Activated CD4-positive, alpha-beta T cell treated with anti-CD3 and anti-CD28 coated beads for 1 hour (primary cell): ENCODE measurements around the gene HSPA6.
"Not testable (repeated sequence)": the region's sequence is repeated elsewhere in the genome, so short reads cannot be mapped to it uniquely, and the experiment has no call there.

Source experiments
- DNase-seq: peaks from one replicate; pipeline ENCODE4 v3.0.0-alpha.2; 2020

Gene HSPA6

DNA sequence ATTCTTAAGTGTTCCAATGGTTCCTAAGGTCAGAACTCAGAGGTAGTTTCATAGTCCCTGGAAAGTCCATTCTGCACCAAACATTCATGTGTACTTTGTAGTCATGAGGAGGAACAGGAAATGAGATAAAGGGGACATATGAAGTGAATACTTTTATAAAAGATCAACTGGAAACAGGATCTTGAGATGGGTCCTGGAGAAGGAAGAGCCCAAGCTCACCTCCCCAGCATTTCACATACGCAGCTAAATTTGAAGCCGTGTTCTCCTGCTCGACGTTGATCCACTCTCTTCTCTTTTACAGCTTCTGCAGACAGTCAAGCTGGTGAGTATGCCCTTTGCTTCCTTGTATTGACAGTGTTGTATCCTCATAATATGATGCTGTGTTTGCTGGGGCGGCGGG lies 18.7 kb upstream of the HSPA6 start:
- no peak for DNase-seq

DNA sequence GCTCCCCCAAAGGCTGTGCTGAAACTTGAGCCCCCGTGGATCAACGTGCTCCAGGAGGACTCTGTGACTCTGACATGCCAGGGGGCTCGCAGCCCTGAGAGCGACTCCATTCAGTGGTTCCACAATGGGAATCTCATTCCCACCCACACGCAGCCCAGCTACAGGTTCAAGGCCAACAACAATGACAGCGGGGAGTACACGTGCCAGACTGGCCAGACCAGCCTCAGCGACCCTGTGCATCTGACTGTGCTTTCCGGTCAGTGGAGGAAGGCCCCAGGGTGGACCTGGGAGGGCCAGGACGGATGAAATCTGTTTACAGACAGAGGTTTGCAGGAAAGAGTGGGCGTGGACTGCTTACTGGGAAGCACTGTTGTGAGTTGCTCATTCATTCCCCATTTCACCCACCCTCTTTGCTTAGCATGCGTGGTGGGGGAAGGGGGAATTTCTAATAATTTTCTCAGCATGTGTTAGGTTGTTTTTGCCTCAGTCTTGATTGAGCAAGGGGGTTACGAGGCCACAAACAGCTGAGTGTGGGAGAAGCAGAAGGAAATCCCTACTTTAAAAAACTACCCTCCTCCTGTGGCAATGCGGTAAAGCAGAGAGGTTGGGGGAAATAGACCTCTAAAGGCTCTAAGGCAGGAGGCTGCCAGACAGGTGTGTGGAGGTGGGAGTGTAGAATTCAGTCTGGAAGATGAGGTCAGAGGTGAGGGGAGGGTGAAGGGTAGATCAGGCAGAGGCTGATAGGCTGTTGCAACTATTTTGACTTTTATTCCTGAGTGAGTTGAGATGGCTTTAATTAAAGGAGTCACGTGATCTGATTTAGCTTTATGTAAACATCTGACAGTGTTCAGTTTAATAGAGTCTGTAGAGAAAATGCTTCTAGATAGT lies 17.8 kb upstream of the HSPA6 start:
- DNase-seq = no peak

DNA sequence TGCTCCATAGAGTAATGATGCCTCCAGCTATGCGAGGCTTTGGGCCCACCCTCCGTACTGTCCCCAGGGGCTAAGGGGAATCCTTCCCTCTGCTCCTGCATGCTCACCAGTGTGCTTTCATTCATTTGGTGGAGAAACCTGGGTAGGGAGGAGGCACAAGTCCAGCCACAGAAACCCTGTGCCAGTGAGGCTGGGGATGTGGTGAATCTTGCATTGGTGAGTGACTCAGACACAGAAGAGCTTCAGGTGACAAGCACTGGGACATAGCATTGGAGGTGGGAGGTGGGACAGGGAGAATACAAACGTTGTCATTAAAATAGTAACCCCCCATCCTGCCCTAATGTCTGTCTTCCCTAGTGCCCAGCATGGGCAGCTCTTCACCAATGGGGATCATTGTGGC lies 13.9 kb upstream of the HSPA6 start:
- DNase-seq = no peak

DNA sequence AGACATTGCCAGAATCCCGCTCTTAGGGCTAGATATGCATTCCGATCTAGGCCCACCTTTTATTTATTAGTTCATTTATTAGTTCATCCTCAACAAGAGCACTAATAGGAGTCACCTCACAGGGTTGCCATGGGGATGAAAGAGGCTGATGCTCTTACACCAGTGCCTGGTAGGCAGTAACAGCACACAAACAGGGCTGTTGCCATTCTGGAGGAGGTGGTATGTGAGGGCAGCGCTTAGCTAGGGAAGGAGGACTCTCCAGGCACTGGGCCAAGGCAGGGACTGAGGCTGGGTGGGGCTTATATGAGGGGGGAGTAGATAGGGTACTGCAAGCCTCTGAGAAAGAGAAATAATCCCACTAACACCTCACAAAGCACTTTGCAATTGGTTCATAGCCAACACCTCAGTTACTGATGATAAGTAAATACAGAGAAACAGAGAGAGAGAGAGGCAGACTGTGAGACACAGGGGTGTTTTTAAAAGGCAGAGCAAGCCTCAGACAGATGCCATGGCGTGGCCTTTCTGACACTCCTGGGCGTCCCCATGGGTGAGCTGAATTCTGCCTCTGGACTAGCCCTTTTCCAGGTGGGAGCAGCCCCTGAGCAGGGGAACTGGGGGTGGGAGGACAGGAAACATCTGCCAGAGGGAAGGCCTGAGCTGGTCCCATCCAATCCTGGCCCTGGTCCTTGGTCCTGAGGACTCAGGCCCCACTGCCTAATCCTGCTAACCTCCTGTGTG lies 13.2 kb upstream of the HSPA6 start:
- no peak for DNase-seq

DNA sequence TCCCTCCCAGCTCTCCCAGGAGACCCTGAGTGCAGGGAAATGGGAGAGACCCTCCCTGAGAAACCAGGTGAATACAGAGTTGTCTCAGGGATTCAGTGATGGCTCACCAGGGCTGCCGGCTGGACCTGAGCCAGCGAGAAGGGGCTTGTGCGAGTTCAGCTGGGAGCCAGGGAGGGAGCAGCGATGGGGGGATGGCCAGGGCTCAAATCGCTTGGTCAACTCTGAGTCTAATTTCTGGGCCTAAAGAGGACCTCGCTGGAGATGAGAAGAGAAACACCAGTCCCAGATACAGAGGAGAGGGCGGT lies 12.6 kb upstream of the HSPA6 start:
- no peak for DNase-seq

DNA sequence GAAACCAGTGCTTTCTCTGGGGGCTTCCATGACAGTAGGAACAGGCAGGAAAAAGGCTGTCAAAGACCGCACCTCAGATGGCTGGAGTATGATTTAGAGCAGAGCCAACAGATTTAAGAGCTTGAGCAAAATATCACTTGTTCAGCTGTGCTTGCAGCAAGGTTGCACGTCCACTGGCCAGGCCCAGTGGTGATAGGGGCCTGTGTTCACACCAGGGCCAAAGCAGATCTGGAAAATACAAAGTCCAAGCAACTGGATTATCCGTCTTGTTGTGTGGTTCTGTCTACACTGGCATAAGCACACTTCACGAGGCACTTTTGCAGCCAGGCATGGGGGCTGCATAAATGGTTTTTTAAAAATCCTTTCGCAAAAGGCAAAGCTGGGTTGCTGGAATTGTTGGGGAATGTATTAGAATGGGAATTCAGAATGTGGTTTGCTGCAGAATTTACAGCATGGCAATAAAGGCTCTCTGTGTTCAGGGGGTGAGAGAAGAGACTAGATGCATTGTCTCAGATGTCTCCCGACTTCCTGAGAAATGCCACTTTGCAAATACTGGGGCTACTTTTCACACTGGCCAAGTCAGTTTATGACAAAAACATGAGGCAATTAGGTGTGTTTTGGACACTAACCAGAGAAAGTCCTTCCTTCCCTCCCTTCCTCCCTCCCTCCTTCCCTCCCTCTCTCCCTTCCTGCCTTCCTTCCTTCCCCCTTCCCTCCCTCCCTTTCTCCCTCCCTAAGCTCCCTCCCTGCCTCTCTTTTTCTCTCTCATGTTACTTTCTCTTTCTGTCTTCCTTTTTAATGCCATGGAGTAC lies 11.5 kb upstream of the HSPA6 start:
- DNase-seq = not testable (repeated sequence)

DNA sequence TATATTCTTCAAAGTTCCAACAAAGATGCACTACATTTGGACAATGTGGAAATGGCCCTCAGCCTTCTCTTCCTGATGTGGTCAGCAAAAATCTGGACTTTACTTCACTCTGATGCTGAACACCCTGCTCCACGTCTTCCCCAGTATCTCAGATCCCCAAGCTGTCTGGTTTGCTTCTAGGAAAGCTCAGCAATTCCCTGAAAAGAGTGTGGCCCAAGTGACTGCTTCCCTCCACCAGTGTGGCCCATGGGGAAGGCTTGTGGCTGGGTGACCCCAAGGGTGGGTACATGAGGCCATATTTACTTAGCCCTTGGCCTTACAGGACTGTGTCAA lies 10.9 kb upstream of the HSPA6 start:
- DNase-seq = not testable (repeated sequence)

DNA sequence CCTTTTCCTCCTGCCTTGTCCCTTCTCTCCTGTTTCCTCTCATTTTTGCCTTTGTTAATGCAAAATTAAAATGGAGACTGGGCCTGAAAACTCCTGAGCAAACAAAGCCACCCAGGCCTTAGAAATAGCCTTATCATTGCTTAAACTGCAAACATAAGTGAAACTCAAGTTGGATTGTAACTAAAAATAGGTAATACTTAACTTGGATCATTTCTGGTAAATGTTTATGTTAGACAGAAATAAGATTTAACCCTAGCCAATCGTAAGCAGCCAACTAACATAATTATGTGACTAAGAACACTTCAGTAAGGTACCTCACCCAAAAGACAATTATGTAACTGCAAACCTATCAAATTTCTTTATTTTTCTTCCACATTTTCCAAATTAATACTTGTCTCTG lies 10.4 kb upstream of the HSPA6 start:
- DNase-seq = not testable (repeated sequence)

DNA sequence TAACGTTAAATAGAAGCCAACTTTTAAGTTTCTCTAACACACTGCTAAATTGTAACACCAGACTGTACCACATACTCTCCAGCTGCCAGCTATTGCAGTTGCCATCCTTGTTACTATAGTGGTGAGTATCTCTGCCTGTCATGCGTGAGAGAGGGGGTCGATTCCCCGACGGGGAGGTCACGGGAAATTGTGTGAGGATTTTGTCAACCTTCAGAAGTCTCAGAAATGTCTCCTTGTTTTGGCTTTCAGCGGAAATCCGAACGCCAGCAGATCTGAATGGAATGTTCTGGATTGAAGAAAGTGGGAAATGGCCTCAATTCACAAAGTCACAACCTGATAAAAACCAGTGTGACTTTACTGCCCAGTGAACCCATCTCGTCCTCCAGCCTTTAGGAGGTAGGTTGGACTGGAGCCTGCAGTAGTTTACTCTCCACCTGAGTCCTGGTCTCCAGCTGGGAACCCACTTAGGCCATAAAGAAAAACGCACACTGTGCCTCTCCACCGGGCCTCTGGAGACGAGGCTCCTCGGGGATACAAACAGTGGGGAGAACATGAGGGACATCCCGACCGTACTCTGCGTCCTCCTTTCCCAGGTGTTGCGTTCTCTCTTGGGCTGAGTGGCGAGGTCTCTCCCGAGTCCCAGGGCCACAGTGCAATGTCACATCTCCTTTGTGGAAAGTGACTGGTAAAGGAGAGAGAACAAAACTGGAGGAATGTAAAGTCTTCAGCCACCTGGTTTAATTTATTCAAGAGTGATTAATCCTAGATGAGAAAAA lies 1.1 kb upstream of the HSPA6 start:
- not testable (repeated sequence) for DNase-seq

DNA sequence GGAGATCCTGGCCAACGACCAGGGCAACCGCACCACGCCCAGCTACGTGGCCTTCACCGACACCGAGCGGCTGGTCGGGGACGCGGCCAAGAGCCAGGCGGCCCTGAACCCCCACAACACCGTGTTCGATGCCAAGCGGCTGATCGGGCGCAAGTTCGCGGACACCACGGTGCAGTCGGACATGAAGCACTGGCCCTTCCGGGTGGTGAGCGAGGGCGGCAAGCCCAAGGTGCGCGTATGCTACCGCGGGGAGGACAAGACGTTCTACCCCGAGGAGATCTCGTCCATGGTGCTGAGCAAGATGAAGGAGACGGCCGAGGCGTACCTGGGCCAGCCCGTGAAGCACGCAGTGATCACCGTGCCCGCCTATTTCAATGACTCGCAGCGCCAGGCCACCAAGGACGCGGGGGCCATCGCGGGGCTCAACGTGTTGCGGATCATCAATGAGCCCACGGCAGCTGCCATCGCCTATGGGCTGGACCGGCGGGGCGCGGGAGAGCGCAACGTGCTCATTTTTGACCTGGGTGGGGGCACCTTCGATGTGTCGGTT lies 477 bp downstream of the HSPA6 start:
- DNase-seq = not testable (repeated sequence)

DNA sequence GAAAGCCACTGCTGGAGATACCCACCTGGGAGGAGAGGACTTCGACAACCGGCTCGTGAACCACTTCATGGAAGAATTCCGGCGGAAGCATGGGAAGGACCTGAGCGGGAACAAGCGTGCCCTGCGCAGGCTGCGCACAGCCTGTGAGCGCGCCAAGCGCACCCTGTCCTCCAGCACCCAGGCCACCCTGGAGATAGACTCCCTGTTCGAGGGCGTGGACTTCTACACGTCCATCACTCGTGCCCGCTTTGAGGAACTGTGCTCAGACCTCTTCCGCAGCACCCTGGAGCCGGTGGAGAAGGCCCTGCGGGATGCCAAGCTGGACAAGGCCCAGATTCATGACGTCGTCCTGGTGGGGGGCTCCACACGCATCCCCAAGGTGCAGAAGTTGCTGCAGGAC lies 981 bp downstream of the HSPA6 start:
- not testable (repeated sequence) for DNase-seq

DNA sequence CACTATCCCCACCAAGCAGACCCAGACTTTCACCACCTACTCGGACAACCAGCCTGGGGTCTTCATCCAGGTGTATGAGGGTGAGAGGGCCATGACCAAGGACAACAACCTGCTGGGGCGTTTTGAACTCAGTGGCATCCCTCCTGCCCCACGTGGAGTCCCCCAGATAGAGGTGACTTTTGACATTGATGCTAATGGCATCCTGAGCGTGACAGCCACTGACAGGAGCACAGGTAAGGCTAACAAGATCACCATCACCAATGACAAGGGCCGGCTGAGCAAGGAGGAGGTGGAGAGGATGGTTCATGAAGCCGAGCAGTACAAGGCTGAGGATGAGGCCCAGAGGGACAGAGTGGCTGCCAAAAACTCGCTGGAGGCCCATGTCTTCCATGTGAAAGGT lies 1.6 kb downstream of the HSPA6 start:
- DNase-seq = not testable (repeated sequence)

DNA sequence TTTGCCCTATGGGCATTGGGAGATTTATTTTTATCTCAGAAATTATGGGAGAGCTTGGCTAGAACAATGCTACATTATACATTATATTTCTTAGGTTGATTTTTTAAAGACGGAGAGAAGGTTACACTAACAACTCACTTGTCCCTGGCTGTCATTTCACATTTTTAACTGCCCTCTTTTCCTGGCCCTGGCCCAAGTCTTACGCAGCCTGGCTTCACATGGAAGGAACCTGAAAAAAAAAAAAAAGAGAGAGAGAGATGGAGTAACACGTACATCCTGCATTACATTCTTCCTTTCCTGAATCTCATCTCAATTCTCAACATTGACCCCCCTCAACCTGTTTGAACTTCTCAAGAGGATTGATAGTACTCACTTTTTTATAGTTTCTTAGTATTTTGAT lies 4.2 kb downstream of the HSPA6 start:
- not testable (repeated sequence) for DNase-seq

DNA sequence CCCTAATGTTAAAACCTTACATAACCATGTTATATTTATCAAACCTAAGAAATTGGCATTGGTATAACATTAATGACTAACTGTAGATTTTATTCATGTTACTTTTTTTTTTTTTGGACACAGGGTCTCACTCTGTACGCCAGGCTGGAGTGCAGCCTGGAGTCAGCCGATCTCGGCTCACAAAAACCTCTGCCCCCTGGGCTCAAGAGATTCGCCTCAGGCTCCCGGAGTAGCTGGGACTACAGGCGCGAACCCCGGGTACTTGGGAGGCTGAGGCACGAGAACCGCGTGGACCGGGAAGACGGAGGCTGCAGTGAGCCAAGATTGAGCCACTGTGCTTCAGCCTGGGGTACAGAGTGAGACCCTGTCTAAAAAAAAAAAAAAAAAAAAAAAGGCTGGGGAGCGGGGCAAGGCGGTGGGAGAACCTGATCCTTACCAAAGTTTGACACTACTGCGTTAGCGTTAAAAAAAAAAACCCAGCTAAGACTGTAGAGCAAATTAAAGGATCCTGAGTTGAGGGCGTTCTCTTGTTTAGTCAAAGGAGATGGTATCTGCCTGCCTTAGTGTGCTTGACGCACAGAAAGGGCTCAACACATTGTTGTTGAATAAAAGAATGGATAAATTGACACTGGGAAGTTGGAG lies 5.2 kb downstream of the HSPA6 start:
- DNase-seq = not testable (repeated sequence)

DNA sequence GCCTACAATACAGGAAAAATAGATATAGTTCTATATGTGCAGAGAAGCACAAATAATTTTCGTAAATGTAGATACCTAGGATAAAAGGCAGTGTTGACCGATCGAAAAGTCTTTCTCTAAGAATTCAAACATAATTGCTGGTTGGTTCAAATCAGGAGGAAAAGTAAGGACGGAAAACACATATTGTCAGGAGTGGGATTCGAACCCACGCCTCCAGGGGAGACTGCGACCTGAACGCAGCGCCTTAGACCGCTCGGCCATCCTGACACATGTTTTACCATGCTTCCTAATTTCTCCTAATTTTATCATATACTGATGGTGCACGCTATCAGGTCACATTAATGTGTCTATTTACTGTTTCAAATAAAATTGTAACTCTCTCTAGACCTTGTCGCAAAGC lies 5.8 kb downstream of the HSPA6 start:
- peak; percentile 55 for DNase-seq

DNA sequence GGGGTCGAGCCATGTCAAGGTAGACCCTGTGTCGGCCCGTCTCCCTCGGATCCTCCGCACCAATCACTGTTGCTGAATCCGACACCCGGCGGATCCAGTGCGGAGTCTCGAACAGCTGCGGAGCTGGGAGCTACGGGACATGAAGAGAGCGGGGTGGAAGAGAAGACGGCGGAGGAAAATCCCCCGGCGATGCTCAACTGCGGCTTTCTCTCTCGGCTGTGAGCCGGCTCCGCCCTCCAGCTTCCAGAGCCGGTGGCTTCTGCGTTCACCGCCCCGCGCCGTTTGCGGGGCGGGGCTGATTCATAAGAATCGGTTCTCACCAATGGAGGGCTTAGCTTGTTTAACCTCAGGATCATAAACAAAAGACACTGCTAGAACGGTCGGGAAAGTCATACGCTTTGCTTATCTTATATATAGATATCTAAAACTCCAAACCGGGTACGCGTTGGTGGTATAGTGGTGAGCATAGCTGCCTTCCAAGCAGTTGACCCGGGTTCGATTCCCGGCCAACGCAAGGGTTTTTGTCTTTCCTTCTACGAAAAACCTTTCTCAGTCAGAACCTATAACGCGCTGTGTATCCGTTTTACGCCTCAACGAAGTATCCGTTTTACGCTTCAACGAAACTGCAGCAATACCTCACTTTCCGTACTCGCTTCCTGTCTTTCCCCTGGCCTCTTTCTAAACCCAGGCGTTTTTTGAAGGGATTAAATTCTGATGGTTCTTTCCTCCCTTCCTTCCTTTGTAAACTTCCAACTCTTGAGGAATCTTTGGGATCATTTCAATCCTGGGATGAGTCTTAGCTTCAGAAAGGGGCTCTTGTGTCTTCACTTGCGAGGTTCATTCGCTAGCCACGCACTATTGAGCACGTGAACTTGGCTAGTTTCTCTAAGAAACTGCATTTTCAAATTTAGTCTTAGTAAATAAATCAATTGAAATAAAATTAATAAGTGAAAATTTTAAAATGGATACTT lies 6.6 kb downstream of the HSPA6 start:
- peak; percentile 90 for DNase-seq

DNA sequence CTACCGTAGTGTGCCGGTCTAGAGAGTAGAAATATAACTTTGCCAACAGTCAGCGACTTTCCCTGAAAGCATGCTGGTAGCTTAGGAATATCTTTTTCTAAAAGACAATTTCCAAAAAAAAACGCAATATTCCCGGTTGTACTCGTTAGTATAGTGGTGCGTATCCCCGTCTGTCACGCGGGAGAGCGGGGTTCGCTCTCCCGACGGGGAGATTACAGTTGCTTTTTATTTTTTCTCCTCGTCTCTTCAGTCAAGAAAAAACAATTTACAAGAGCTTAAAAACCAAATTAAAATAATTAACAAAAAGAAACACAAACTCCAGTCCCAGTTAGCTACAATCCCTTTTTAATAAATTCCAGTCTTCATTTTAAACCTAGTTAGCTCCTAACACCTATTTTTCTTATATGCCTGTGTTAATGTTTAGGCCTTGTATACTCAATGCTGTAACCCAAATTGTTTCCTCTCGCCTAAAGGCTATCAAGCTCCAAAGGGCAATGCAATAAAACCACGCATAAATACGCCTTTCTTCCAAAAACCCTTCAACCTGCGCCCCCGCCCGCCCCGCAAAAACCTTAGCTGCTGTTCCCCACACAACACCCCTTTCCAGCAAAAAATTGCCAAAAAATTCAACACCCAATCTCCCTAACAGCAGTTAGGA lies 7.8 kb downstream of the HSPA6 start:
- DNase-seq = no peak

DNA sequence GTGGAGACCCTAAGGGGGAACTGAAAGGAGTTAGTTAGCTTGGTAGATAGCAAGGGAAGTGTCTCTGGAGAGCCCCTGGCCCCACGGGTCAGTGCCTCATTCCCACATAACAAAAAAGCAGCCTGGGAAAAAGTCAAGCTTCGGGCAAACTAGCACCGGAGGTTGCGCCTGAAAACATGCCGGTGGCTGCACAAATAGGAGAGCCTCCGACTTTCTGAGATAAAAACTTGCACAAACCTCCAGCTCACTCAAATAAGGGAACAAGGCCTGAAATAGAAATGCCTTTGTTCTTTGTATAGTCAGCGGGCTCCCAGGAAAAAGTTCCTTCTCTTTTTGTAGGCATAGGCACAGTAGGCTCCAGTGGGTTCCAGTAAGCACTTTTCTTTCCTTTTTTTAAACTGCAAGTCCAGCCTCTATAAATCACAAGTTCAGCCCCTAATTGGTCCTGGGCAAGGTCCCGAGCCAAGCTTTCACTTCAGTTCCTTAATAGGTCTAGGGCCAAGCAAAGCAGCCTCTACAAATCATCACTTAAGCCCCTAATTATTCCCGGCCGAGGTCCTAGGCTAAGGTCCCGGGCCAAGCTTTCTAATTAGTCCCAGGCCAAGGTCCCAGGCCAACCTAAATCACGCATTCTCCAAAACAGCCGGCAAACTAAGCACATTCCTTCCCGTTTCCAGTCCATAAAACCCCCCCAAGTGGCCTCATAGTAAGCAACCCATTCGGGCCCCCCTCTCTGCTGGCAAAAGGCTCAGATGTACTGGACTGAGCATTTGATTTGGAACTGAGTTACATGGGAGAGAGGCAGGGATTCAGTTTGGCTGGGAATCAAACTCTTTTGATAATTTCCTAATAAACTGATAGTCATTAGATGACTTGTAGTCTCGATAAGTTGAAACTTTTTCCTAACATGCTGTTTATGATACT lies 8.6 kb downstream of the HSPA6 start:
- not testable (repeated sequence) for DNase-seq

DNA sequence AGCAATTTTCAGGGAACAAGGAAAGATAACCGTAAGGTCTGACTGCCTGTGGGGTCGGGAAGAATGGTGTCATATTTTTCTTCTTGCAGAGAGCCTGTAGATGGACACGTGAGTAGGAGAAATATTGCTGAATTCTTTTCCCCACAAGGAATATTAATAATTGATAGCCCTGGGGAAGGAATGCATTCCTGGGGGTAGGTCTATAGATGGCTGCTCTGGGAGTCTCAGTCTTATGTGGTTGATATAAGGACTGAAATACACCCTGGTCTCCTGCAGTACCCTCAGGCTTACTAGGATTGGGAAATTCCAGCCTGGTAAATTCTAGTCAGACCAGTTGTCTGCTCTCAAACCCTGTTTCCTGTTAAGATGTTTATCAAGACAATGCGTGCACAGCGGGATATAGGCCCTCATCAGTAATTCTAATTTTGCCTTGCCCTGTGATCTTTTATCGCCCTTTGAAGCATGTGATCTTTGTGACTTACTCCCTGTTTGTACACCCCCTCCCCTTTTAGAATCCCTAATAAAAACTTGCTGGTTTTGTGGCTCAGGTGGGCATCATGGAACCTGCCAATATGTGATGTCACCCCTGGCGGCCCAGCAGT lies 12.8 kb downstream of the HSPA6 start:
- DNase-seq = not testable (repeated sequence)
